Effector memory CD4-positive, alpha-beta T cell (primary cell): ENCODE results near the gene LAMA3.

Source experiments
- DNase-seq, 3 donors: peaks; one replicate each; pipeline ENCODE4 v3.0.0-alpha.2; 2020
- H3K27ac ChIP-seq: 2 replicates; pipeline ENCODE4 v1.7.0; 2013; ENCODE audit warnings: mild to moderate bottlenecking, low read length, moderate library complexity; ENCODE audit not compliant: insufficient read depth, poor library complexity, severe bottlenecking
- H3K27me3 ChIP-seq: replicated peaks from 2 replicates; pipeline ENCODE4 v1.7.0; 2013; ENCODE audit warnings: mild to moderate bottlenecking, low read length; ENCODE audit not compliant: insufficient read depth, control insufficient read depth, poor library complexity, severe bottlenecking
- H3K36me3 ChIP-seq: 2 replicates; pipeline ENCODE4 v1.7.0; 2013; ENCODE audit warnings: mild to moderate bottlenecking, low read length, moderate library complexity; ENCODE audit not compliant: control insufficient read depth, insufficient read depth
- H3K4me1 ChIP-seq: 2 replicates; pipeline ENCODE4 v1.7.0; 2013; ENCODE audit warnings: low read length, mild to moderate bottlenecking; ENCODE audit not compliant: control insufficient read depth, insufficient read depth, poor library complexity, severe bottlenecking
- H3K4me3 ChIP-seq: 2 replicates; pipeline ENCODE4 v1.7.0; 2013; ENCODE audit warnings: low read length, low read depth, mild to moderate bottlenecking; ENCODE audit not compliant: insufficient read depth, poor library complexity, severe bottlenecking
- H3K9me3 ChIP-seq: 2 replicates; pipeline ENCODE4 v1.7.0; 2013; ENCODE audit warnings: mild to moderate bottlenecking, low read length, moderate library complexity; ENCODE audit not compliant: control insufficient read depth

The LAMA3 gene

GRCh38 chr18:23758281-23758680 lies 69.0 kb downstream of the LAMA3 start:
- H3K4me3 ChIP-seq = no peak overlapping the region

GRCh38 chr18:23761941-23762340 lies 72.7 kb downstream of the LAMA3 start:
- Histone ChIP-seq H3K4me3 (no peak overlapping the region), H3K36me3 (no peaks in the 10 kb centered on the region), H3K27ac (no peak overlapping the region), H3K27me3 (no peaks in the 10 kb centered on the region), H3K9me3 (no peaks in the 10 kb centered on the region), H3K4me1 (no peaks in the 10 kb centered on the region)
- DNase-seq = no peak

More at GRCh38 chr18:23758281-23758680, 69.0 kb downstream of the LAMA3 start:
- Histone ChIP-seq H3K9me3 (no peaks in the 10 kb centered on the region), H3K36me3 (no peaks in the 10 kb centered on the region), H3K4me1 (no peaks in the 10 kb centered on the region), H3K27ac (no peak overlapping the region), H3K27me3 (no peaks in the 10 kb centered on the region)
- DNase-seq = no peak

DNA sequence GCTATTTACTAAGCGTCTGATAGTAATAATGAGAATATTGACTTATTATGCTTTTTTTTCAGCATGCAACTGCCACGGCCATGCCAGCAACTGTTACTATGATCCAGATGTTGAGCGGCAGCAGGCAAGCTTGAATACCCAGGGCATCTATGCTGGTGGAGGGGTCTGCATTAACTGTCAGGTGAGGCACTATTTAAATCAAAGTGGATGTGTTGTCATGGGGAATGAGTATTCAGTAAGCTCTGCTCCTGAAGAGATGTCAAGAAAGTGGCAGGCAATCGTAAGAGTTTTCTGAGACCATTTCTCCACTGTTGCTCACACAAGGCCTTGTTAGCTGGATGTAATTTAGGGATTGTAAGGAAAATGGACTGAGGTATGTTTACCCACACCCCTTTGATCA lies 74.1 kb downstream of the LAMA3 start:
- no peaks in the 10 kb centered on the region for H3K27me3 ChIP-seq
- H3K27ac ChIP-seq = no peak overlapping the region
- no peak overlapping the region for H3K4me3 ChIP-seq
- no peaks in the 10 kb centered on the region for H3K36me3 ChIP-seq
- no peaks in the 10 kb centered on the region for H3K9me3 ChIP-seq
- H3K4me1 ChIP-seq = no peaks in the 10 kb centered on the region
- no peak for DNase-seq

GRCh38 chr18:23765931-23766330 lies 76.7 kb downstream of the LAMA3 start:
- H3K27ac ChIP-seq = no peak overlapping the region
- H3K4me1 ChIP-seq = no peaks in the 10 kb centered on the region
- no peak for DNase-seq
- H3K4me3 ChIP-seq = no peak overlapping the region
- H3K27me3 ChIP-seq = no peaks in the 10 kb centered on the region
- no peaks in the 10 kb centered on the region for H3K9me3 ChIP-seq
- H3K36me3 ChIP-seq = no peaks in the 10 kb centered on the region

DNA sequence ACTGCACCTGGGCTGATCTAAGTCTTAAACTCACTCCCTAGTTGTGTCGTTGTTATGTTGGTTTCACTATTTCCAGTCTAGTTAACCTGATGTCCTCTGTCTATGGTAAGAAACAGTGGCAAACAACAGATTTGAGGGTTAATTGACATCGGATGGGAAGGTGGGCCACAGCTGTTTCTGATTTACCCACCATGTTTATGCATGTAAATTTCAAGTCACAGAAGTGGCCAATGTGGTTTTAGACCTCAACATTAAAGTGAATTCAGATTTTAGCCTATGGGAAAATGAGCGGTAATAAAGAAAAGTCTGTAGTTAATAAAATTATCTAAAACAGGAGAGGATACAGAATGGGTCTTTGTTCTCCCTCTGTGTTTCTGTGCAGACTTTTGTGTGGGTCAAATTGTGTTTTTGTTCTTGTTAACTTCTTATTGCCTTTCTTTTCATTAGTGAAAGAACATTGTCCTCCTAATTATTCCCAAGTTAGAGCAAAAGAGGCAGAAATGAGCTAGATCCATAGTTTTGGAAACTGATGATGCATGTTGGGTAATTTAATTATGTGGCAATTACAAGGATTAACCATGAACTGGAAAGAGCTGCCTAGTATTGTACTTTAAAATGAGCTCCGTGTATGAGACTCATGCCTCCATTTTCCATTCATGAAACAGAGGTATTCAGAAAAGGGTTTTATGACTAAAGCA lies 83.2 kb downstream of the LAMA3 start:
- Histone ChIP-seq H3K36me3 (no peaks in the 10 kb centered on the region), H3K27ac (no peak overlapping the region), H3K27me3 (no peaks in the 10 kb centered on the region), H3K4me3 (no peak overlapping the region), H3K4me1 (no peaks in the 10 kb centered on the region), H3K9me3 (no peaks in the 10 kb centered on the region)
- no peak for DNase-seq

DNA sequence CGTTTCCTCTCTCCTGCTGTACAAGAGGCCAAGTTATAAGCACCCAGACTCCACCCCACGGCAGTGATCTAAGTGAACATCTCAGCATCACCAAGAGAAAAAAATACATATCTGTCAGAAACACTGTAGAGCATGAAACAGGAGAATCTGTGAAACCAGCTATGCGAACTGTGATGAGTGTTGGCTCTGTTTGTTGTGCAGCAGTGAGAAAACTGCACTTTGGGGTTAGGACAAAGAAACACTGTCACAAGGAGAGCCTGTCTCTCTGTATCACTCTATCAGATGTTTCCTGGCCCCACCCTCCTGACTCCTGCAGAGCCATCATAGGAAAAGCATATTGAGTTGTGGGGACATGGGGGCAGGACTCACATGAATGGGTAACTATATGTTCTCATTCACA lies 87.1 kb downstream of the LAMA3 start:
- H3K36me3 ChIP-seq = no peaks in the 10 kb centered on the region
- DNase-seq = no peak
- H3K4me1 ChIP-seq = no peaks in the 10 kb centered on the region

DNA sequence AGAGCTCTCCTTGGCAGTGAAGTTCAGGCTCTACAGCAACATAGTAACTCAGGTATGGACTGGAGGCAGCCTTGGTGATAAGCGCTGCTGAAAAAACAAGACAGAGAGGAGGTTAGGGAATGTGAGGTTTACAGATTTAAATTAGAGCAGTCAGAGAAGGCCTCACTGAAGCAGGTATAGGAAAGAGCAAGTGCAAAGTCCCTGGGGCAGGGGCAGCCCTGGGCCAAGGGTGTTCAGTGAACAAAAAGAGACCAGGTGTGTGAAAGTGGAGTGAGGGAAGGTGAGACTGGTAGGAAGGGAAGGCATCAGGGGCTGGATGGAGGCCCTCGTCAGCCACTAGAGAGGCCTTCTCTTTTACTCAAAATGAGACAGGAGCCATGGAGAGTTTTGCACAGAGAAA lies 89.6 kb downstream of the LAMA3 start:
- no peak overlapping the region for H3K27ac ChIP-seq
- H3K27me3 ChIP-seq = no peaks in the 10 kb centered on the region
- H3K9me3 ChIP-seq = no peaks in the 10 kb centered on the region
- no peaks in the 10 kb centered on the region for H3K36me3 ChIP-seq
- no peak for DNase-seq
- no peaks in the 10 kb centered on the region for H3K4me1 ChIP-seq
- H3K4me3 ChIP-seq = no peak overlapping the region

More for the DNA sequence above, 87.1 kb downstream of the LAMA3 start:
- H3K4me3 ChIP-seq = no peak overlapping the region
- H3K27me3 ChIP-seq = no peaks in the 10 kb centered on the region
- no peaks in the 10 kb centered on the region for H3K9me3 ChIP-seq
- H3K27ac ChIP-seq = no peak overlapping the region

GRCh38 chr18:23779696-23780303 lies 90.5 kb downstream of the LAMA3 start:
- Histone ChIP-seq H3K9me3 (no peaks in the 10 kb centered on the region), H3K4me3 (no peak overlapping the region), H3K4me1 (no peaks in the 10 kb centered on the region), H3K27me3 (no peaks in the 10 kb centered on the region), H3K27ac (no peak overlapping the region), H3K36me3 (no peaks in the 10 kb centered on the region)
- DNase-seq = no peak

- no peaks in the 10 kb centered on the region for H3K27me3 ChIP-seq
- H3K9me3 ChIP-seq = no peaks in the 10 kb centered on the region
- no peaks in the 10 kb centered on the region for H3K4me1 ChIP-seq
- no peaks in the 10 kb centered on the region for H3K36me3 ChIP-seq
- DNase-seq = no peak
- no peak overlapping the region for H3K27ac ChIP-seq
- no peak overlapping the region for H3K4me3 ChIP-seq
Observed at GRCh38 chr18:23784832-23785245, 95.6 kb downstream of the LAMA3 start.

DNA sequence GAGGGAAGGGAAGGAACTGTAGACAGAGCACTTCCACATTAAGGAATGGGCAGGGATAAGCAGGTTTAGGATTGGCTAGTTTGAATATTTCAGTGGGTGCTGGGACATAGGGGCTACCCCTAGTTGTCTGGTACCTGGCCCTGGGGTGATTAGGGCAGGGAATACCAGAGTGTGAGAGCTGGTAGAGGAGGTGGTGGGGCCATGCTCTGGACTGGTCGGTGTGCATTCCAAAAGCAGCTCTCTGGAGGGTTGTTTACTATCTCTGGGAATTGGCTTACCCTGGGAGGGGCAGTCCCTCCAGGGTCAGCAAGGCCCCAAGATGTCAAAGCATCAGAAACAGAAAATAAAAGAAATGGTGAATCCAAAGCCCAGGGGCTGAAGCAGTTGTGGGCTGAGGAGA lies 103.8 kb downstream of the LAMA3 start:
- Histone ChIP-seq H3K4me1 (no peaks in the 10 kb centered on the region), H3K4me3 (no peak overlapping the region), H3K9me3 (no peaks in the 10 kb centered on the region), H3K36me3 (no peaks in the 10 kb centered on the region), H3K27ac (no peak overlapping the region), H3K27me3 (no peaks in the 10 kb centered on the region)
- DNase-seq = no peak
